T-cell (primary cell): ENCODE results near the gene FNIP2. TPM values are rescaled to one million over a fixed set of nuclear protein-coding genes. Genes with fewer than 3 reads are reported as not detected.
"Not testable (repeated sequence)": the region's sequence is repeated elsewhere in the genome, so short reads cannot be mapped to it uniquely, and the experiment has no call there.

Source experiments
- ATAC-seq, 4 experiments: fragments of 200-7000 bp in 3 of 4; fragments of 150-1000 bp in 1 of 4; cut with Tn5 transposase; replicated peaks in 1 of 4; 1 replicate in 3 of 4; 2 replicates in 1 of 4; pipeline ENCODE4 v1.10.0; 2021; ENCODE audit warnings: moderate library complexity in 3 of 4, mild to moderate bottlenecking in 2 of 4, moderate number of reproducible peaks in 1 of 4
- CTCF ChIA-PET, 2 donors: fragments of 300-600 bp; sonication (Branson Sonifier 250); formaldehyde crosslinking; loops; one replicate each; lab custom pipeline; 2022; ENCODE audit warnings: antibody characterized with exemption in 2 of 2; lab: Charles Lee
- POLR2A ChIA-PET, 2 donors: fragments of 300-600 bp; sonication (Branson Sonifier 250); formaldehyde crosslinking; loops; one replicate each; lab custom pipeline; 2022; ENCODE audit warnings: antibody characterized with exemption in 2 of 2; lab: Charles Lee
- DNase-seq, 35 experiments: peaks; one replicate each; pipeline versions ENCODE4 v3.0.0 to v3.0.0-alpha.2; 2013 to 2023
- H3K27ac ChIP-seq: one replicate; pipeline ENCODE4 v1.5.1; 2013; ENCODE audit warnings: low read length
- H3K27me3 ChIP-seq, 2 experiments: replicated peaks in 1 of 2; 1 replicate in 1 of 2; 2 replicates in 1 of 2; pipeline versions ENCODE4 v1.6.1 to v1.7.0; 2013; ENCODE audit warnings: low read length in 1 of 2, mixed read lengths in 1 of 2; ENCODE audit not compliant: control insufficient read depth in 2 of 2, insufficient read depth in 2 of 2; ENCODE audit errors: extremely low read depth in 1 of 2
- H3K36me3 ChIP-seq, 2 donors: 1 replicate in 1 of 2; 2 replicates in 1 of 2; pipeline versions ENCODE4 v1.6.1 to v1.7.0; 2013; ENCODE audit warnings: low read length in 1 of 2; ENCODE audit not compliant: control insufficient read depth in 2 of 2, insufficient read depth in 1 of 2; ENCODE audit errors: extremely low read depth in 1 of 2
- H3K4me1 ChIP-seq, 2 experiments: 1 replicate in 1 of 2; 2 replicates in 1 of 2; pipeline versions ENCODE4 v1.6.1 to v1.7.0; 2013; ENCODE audit warnings: low read length in 2 of 2, mixed read lengths in 1 of 2; ENCODE audit not compliant: insufficient read depth in 2 of 2, control insufficient read depth in 1 of 2; ENCODE audit errors: extremely low read depth in 1 of 2
- H3K4me3 ChIP-seq, 2 donors: 1 replicate in 1 of 2; 2 replicates in 1 of 2; pipeline versions ENCODE4 v1.5.1 to v1.7.0; 2013; ENCODE audit warnings: mild to moderate bottlenecking in 2 of 2, low read length in 1 of 2, moderate library complexity in 1 of 2; ENCODE audit not compliant: control insufficient read depth in 1 of 2; ENCODE audit errors: extremely low read depth in 1 of 2
- H3K9me3 ChIP-seq: 2 replicates; pipeline ENCODE4 v1.7.0; 2013
- H3K27ac Mint-ChIP-seq, 2 donors: one replicate each; pipeline ENCODE4 v1.8.0; 2020 to 2021; ENCODE audit warnings: mild to moderate bottlenecking in 2 of 2, mixed read lengths in 2 of 2
- H3K27me3 Mint-ChIP-seq, 2 donors: one replicate each; pipeline ENCODE4 v1.8.0; 2021 to 2022; ENCODE audit warnings: mixed read lengths in 2 of 2
- H3K36me3 Mint-ChIP-seq: one replicate; pipeline ENCODE4 v1.8.0; 2021; ENCODE audit warnings: mixed read lengths
- H3K4me1 Mint-ChIP-seq, 3 donors: one replicate each; pipeline ENCODE4 v1.8.0; 2020 to 2022; ENCODE audit warnings: mixed read lengths in 3 of 3, mild to moderate bottlenecking in 1 of 3
- H3K4me3 Mint-ChIP-seq, 3 donors: one replicate each; pipeline ENCODE4 v1.8.0; 2020 to 2022; ENCODE audit warnings: mild to moderate bottlenecking in 3 of 3, mixed read lengths in 3 of 3, moderate library complexity in 3 of 3
- H3K9me3 Mint-ChIP-seq, 3 donors: one replicate each; pipeline ENCODE4 v1.8.0; 2020 to 2022; ENCODE audit warnings: mixed read lengths in 3 of 3
- WGBS: methylation state at CpG from one replicate; pipeline ENCODE4 v1.1.5; 2013; ENCODE audit warnings: missing lambda C conversion rate; ENCODE audit not compliant: insufficient coverage; 5-methylcytosine and 5-hydroxymethylcytosine counted together
- total RNA-seq, 35 experiments: library from RNA in 6 of 35; stranded (reverse) in 6 of 35; fragments of 120-200 nt in 1 of 35; gene quantifications; one replicate each; pipeline versions ENCODE4 v1.2.1 to v1.2.4 and lab custom pipeline; 2013 to 2026

The FNIP2 gene
- total RNA-seq, 5 donors from 2014 or later (not counting 1 experiment from before 2014, with no cell fraction given), result 6.7 to 11.1 (median 10.7) TPM

DNA sequence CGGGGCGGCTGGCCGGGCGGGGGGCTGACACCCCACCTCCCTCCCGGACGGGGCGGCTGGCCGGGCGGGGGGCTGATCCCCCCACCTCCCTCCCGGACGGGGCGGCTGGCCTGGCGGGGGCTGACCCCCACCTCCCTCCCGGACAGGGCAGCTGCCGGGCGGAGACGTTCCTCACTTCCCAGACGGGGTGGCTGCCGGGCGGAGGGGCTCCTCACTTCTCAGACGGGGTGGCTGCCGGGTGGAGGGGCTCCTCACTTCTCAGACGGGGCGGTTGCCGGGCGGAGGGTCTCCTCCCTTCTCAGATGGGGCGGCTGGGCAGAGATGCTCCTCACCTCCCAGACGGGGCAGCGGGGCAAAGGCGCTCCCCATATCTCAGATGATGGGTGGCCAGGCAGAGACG lies 22.3 kb upstream of the FNIP2 start:
- H3K27ac Mint-ChIP-seq, H3K36me3 ChIP-seq, ATAC-seq, H3K4me3 ChIP-seq, H3K4me1 ChIP-seq, H3K27me3 Mint-ChIP-seq, H3K9me3 Mint-ChIP-seq, H3K27me3 ChIP-seq, DNase-seq, H3K9me3 ChIP-seq, H3K36me3 Mint-ChIP-seq, CTCF ChIA-PET, H3K4me3 Mint-ChIP-seq, POLR2A ChIA-PET, H3K27ac ChIP-seq, H3K4me1 Mint-ChIP-seq: not testable (repeated sequence)
- WGBS, result 96% methylated on average over 18 of the region's 31 CpGs

DNA sequence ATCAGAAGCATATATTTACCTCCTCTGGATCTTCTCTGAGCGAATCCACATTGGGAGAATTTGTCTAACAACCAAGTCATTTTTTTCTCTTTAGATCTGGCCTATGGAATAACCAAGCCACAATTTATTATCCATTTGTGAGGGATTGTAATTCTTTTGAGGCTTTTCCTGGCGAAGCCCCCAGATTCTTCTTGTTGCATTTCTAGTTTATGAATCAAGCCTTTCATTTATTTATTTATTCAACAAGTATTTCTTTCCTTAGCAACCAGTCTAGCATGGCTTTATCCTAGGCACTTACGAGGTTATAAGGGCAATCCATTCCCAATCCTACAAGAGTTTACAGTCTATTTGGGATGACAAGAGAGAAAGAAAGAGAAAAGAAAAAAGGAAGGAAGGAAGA lies 18.4 kb upstream of the FNIP2 start:
- POLR2A ChIA-PET, result no interaction called here
- no peaks in the 10 kb centered on the region for H3K9me3 Mint-ChIP-seq
- CTCF ChIA-PET, result no interaction called here

DNA sequence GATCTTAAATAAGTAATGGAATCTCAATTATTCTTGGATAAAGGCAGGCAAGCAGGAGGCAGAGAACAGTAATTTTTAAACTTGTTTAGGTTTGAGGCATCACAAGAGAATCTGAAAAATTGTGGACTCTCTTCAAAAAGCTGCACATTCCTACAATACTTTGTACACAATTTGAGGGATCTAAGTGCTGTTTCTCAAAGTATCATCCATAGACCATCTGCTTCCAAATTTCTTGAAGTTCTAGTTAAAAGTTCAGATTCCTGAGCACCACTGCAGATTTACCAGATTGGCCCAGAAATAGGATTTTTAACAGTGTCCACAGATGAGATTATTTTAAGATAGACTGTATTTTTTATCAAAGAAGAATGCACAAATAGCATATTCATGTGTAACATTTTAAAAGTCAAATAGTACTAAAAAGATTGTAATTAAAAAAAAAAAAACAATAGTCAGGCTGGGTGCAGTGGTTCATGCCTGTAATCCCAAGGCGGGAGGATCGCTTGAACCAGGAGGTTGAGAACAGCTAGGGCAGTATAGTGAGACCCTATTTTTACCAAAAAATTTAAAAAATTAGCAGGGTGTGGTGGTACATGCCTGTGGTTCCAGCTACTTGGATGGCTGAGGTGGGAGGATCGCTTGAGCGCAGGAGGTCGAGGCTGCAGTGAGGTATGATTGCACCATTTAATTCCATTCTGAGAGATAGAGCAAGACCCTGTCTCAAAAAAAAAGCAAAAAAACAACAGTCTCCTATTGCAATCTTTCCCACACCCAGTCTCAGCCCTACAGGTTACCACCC lies 14.2 kb upstream of the FNIP2 start:
- Mint-ChIP-seq H3K27ac (no peak overlapping the region), H3K27me3 (peaks cover 3 to 20% of the 10 kb centered on the region in 2 donors), H3K4me1 (no peaks in the 10 kb centered on the region), H3K36me3 (no peaks in the 10 kb centered on the region), H3K4me3 (no peak overlapping the region), H3K9me3 (no peaks in the 10 kb centered on the region)
- Histone ChIP-seq H3K27ac (no peak overlapping the region), H3K4me1 (no peaks in the 10 kb centered on the region), H3K4me3 (no peak overlapping the region), H3K36me3 (no peaks in the 10 kb centered on the region), H3K27me3 (peaks cover 0 to 24% of the 10 kb centered on the region in 2 experiments), H3K9me3 (no peaks in the 10 kb centered on the region)
- DNase-seq (no peak), ATAC-seq (no peak)
- 95% methylated on average over 3 of the region's 5 CpGs for WGBS
- CTCF ChIA-PET, result interaction anchor here in 1 of 2 donors (0.8 kb wide), 1 partner anchor 9 kb away, joined by 3 read pairs; no protein-coding TSS in a partner anchor
- POLR2A ChIA-PET, result no interaction called here

More for the DNA sequence above, 18.4 kb upstream of the FNIP2 start:
- no peaks in the 10 kb centered on the region for H3K9me3 ChIP-seq
- H3K4me3 ChIP-seq, result no peak overlapping the region
- no peaks in the 10 kb centered on the region for H3K36me3 Mint-ChIP-seq
- no peak overlapping the region for H3K27ac ChIP-seq
- DNase-seq (no peak), ATAC-seq (no peak)
- no peaks in the 10 kb centered on the region for H3K36me3 ChIP-seq
- no peaks in the 10 kb centered on the region for H3K4me1 Mint-ChIP-seq
- H3K4me1 ChIP-seq, result no peaks in the 10 kb centered on the region
- peaks cover 0 to 4% of the 10 kb centered on the region in 2 donors for H3K27me3 Mint-ChIP-seq
- peaks cover 0 to 5% of the 10 kb centered on the region in 2 experiments for H3K27me3 ChIP-seq
- no peak overlapping the region for H3K27ac Mint-ChIP-seq
- WGBS, result no CpG with 5 or more reads among the region's 3 CpGs
- H3K4me3 Mint-ChIP-seq, result no peak overlapping the region

- H3K36me3 ChIP-seq, H3K9me3 Mint-ChIP-seq, H3K36me3 Mint-ChIP-seq, CTCF ChIA-PET, H3K4me3 ChIP-seq, H3K27ac ChIP-seq, H3K4me1 Mint-ChIP-seq, ATAC-seq, H3K9me3 ChIP-seq, H3K4me3 Mint-ChIP-seq, H3K4me1 ChIP-seq, DNase-seq, H3K27ac Mint-ChIP-seq: not testable (repeated sequence)
- WGBS, result no CpG with 5 or more reads among the region's 7 CpGs
- peaks cover 0 to 24% of the 10 kb centered on the region in 2 experiments for H3K27me3 ChIP-seq
- POLR2A ChIA-PET, result interaction anchor here (0.5 to 0.6 kb wide), 2 partner anchors 21 to 347 kb away, joined by 3 to 5 read pairs; no protein-coding TSS in a partner anchor
- peaks cover 3 to 22% of the 10 kb centered on the region in 2 donors for H3K27me3 Mint-ChIP-seq
These were observed 13.0 kb upstream of the FNIP2 start for GRCh38 chr4:158755819-158756218.

- H3K27ac ChIP-seq, result no peak overlapping the region
- POLR2A ChIA-PET, result interaction anchor here in 1 of 2 donors (0.7 kb wide), 1 partner anchor 95 kb away, joined by 3 read pairs; no protein-coding TSS in a partner anchor
- Mint-ChIP-seq H3K9me3 (no peaks in the 10 kb centered on the region), H3K27me3 (peaks cover 3 to 26% of the 10 kb centered on the region in 2 donors), H3K4me1 (no peaks in the 10 kb centered on the region), H3K4me3 (no peak overlapping the region), H3K27ac (no peak overlapping the region), H3K36me3 (no peaks in the 10 kb centered on the region)
- H3K36me3 ChIP-seq, result no peaks in the 10 kb centered on the region
- no peak for ATAC-seq
- H3K27me3 ChIP-seq, result peaks cover 0 to 24% of the 10 kb centered on the region in 2 experiments
- H3K4me3 ChIP-seq, result no peak overlapping the region
- CTCF ChIA-PET, result no interaction called here
- DNase-seq, result no peak
- H3K9me3 ChIP-seq, result no peaks in the 10 kb centered on the region
- H3K4me1 ChIP-seq, result no peaks in the 10 kb centered on the region
These were observed 12.2 kb upstream of the FNIP2 start for GRCh38 chr4:158756588-158756987.

DNA sequence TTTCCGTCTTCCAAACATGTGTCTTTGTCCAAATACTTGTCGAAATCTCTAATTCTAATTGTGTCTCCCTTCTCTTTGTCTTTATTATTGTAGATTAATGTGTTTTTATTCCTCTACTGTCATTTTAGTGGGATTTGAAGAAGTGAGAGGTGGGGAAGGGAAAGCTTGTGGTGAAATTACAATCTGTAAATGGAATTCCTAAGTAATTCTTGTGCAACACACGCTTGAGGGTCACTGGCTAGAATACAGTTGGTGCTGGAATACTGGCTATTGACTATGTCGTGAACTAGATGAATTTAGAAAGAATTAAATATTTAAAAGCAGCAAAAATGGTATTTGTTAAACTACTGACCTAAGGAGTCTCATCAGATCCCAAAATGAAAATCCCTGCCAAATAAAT lies 10.7 kb upstream of the FNIP2 start:
- Mint-ChIP-seq H3K4me1 (no peaks in the 10 kb centered on the region), H3K9me3 (no peaks in the 10 kb centered on the region), H3K27me3 (peaks cover 3 to 30% of the 10 kb centered on the region in 2 donors), H3K27ac (no peak overlapping the region), H3K36me3 (no peaks in the 10 kb centered on the region), H3K4me3 (no peak overlapping the region)
- Histone ChIP-seq H3K27me3 (peaks cover 0 to 28% of the 10 kb centered on the region in 2 experiments), H3K9me3 (no peaks in the 10 kb centered on the region), H3K36me3 (no peaks in the 10 kb centered on the region), H3K27ac (no peak overlapping the region), H3K4me3 (no peak overlapping the region), H3K4me1 (no peaks in the 10 kb centered on the region)
- 100% methylated on average over 1 of the region's 4 CpGs for WGBS
- ChIA-PET POLR2A (no interaction called here), CTCF (no interaction called here)
- DNase-seq (no peak), ATAC-seq (no peak)
